OCI-LY3 (cell line): ENCODE measurements around the gene PER3.

ENCODE experiments used
- EZH2phosphoT487 ChIP-seq: fragments of 200-600 bp; shearing (Covaris generic); IDR thresholded peaks from 2 replicates; pipeline ENCODE4 v1.6.1; 2018; ENCODE audit warnings: antibody characterized with exemption, mixed run types, low read depth
- TF ChIP-seq, protein P1 (sequence below): fragments of 200-600, 300-600 bp; sonication (generic); IDR thresholded peaks from 2 replicates; pipeline ENCODE4 v1.5.1; 2014; ENCODE audit warnings: antibody characterized with exemption, low read length, low read depth

- TF ChIP-seq EZH2phosphoT487, result no peak
- TF ChIP-seq, protein P1, sequence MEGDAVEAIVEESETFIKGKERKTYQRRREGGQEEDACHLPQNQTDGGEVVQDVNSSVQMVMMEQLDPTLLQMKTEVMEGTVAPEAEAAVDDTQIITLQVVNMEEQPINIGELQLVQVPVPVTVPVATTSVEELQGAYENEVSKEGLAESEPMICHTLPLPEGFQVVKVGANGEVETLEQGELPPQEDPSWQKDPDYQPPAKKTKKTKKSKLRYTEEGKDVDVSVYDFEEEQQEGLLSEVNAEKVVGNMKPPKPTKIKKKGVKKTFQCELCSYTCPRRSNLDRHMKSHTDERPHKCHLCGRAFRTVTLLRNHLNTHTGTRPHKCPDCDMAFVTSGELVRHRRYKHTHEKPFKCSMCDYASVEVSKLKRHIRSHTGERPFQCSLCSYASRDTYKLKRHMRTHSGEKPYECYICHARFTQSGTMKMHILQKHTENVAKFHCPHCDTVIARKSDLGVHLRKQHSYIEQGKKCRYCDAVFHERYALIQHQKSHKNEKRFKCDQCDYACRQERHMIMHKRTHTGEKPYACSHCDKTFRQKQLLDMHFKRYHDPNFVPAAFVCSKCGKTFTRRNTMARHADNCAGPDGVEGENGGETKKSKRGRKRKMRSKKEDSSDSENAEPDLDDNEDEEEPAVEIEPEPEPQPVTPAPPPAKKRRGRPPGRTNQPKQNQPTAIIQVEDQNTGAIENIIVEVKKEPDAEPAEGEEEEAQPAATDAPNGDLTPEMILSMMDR, result no peak
These were observed 100.7 kb downstream of the PER3 start for GRCh38 chr1:7884757-7885156.
